Stimulated activated CD8-positive, alpha-beta memory T cell treated with anti-CD3 and anti-CD28 coated beads, Interleukin-12 subunit alpha, Interleukin-12 subunit beta, amount 100 ng/mL, for 24 hours (primary cell): ENCODE data around the gene GLB1L2.

ENCODE experiments used
- DNase-seq: peaks from one replicate; pipeline ENCODE4 v3.0.0-alpha.2; 2020; ENCODE audit errors: extremely low read depth

Gene GLB1L2

GRCh38 chr11:134367781-134368180 is 36.0 kb downstream of the GLB1L2 start:
- no peak for DNase-seq

GRCh38 chr11:134369656-134370525 is 38.1 kb downstream of the GLB1L2 start:
- no peak for DNase-seq

DNA sequence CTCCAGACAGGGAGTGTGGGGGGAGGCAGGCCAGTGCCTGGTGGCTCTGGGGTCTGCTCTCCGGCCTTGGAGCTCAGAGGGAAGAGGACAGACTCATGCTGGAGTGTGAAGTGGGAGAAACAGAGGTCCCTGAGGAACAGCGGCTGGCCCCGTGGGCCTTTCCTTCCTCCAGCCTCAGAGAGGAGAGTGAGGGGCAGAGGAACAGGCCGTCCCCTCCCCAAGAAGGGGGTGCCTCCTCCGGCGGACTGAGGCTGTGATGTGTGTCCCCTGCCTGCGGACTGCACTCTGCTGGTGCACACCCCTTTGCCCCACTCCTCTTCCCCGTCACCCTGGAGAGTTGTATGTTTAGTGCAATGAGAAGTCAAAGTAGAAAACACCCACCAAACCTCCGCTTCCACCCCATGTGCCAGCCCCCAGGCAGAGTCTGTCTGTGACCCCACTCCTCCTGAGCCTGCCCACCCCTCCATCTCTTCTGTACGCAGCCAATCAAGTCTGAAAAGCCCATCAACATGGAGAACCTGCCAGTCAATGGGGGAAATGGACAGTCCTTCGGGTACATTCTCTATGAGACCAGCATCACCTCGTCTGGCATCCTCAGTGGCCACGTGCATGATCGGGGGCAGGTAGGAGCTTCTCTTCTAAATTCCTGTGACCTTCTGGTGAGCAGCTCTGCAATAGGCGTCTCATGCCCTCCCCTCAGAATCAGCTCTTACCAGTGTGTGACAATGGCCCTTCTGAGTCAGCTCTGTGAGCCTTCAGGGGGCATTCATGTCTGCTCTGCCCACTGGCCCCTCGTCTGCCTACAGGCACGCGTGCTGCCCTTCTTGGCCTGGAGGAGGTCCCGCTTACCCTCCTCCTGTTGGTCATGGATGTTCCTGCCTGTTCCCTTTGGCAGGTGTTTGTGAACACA is 39.0 kb downstream of the GLB1L2 start:
- no peak for DNase-seq

- no peak for DNase-seq
Measured at GRCh38 chr11:134371436-134372185, 39.8 kb downstream of the GLB1L2 start.

DNA sequence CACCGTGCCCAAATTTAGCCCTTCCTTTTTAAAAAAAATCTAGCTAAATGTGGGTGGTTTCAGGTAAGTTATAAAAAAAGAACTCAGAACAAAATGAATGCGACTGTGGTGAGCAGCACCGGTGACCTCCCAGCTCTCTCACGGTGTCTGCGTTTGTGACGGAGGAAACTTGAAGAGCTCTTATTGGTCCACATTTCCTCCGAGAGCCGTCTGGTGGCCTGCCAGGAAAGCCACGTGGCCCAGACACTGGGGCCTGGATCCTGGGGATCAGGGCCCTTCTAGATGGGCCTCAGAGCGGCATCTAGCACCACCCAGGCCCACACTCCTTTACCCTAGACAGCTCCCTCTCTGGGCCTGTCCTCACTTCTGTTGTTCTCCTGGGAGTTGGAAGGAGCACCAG is 40.7 kb downstream of the GLB1L2 start:
- no peak for DNase-seq

GRCh38 chr11:134372961-134373360 is 41.2 kb downstream of the GLB1L2 start:
- no peak for DNase-seq

DNA sequence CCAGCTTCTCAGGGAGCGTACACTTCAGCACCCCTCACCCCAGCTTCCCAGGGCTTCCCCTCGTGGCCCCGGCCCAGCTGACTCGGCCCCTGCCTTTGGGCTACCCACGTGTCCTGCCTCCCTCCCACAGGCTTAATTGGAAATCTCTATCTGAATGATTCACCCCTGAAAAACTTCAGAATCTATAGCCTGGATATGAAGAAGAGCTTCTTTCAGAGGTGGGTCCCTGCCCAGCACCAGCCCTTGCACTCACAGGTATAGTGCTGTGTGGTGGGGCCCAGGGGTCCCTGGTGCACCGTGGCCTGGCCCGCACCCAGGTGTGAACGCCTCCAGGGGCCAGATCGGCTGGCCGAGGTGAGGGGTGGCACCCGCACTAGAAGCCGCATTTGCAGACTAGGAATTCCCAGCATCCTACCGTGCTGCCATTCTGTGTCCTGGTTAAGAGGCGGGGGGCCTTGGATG is 41.8 kb downstream of the GLB1L2 start:
- DNase-seq = no peak

DNA sequence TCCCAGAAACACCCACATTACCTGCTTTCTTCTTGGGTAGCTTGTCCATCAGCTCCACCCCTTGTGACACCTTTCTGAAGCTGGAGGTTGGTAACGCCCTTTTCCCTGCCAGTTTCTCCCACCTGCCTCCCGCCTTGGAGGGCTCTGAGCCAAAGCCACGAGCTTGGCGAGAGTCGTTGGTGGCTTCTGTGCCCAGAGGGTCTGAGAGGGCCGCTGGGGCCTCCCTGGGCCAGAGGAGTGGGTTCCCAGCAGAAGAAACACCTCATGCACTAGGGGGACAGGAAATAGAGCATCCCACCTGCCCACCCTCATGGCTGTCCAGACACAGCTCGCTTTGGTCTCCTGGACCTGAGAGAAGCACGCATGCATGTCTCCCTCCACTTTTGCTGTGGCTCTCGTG is 42.4 kb downstream of the GLB1L2 start:
- no peak for DNase-seq

DNA sequence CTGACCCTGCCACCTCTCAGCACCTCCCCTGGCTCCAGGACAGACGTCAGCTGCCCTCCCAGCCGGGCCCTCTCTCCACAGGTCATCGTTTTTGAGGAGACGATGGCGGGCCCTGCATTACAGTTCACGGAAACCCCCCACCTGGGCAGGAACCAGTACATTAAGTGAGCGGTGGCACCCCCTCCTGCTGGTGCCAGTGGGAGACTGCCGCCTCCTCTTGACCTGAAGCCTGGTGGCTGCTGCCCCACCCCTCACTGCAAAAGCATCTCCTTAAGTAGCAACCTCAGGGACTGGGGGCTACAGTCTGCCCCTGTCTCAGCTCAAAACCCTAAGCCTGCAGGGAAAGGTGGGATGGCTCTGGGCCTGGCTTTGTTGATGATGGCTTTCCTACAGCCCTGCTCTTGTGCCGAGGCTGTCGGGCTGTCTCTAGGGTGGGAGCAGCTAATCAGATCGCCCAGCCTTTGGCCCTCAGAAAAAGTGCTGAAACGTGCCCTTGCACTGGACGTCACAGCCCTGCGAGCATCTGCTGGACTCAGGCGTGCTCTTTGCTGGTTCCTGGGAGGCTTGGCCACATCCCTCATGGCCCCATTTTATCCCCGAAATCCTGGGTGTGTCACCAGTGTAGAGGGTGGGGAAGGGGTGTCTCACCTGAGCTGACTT is 43.2 kb downstream of the GLB1L2 start:
- DNase-seq = no peak

GRCh38 chr11:134376150-134376921 is 44.5 kb downstream of the GLB1L2 start:
- no peak for DNase-seq

- DNase-seq = no peak
Measured at GRCh38 chr11:134377876-134378275, 46.1 kb downstream of the GLB1L2 start.

DNA sequence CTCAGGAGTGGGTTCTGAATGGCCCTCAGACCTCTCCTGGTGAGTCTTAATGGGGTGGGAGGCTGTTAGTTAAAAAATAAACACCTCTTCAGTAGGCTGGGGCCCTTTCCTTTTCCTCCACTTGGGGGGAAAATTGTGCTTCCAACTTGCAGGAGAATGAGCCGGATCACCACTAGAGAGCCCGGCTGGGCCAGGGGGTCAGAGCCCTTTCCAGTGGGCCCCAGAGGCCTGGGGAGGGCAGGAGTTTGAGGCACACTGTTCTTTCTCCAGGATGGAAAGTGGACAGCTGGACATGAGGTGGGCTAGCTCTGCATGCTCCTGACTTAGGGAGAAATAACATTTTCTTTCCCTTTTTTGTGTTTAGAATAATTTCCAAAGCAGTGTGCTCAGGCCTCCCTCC is 47.5 kb downstream of the GLB1L2 start:
- no peak for DNase-seq

DNA sequence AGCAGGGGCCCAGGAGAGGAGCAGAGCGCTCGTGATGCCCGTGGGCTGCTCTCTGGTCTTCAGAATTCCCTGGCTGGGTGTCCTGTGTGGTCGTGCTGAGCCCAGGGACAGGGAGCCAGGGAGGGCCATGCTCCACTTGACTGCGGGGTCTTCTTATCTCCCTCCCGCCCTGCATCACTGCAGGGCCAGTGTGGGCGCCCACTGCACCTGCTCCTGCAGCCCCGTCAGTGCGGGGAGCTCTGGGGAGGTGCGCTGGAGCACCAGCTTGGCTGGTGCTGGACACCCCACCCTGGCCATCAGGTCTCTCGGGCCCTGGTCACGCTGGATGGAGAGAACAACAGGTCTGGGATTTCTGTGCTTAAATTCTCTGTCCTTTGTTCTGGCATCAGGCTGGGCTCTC is 48.4 kb downstream of the GLB1L2 start:
- DNase-seq = no peak

- no peak for DNase-seq
Measured at GRCh38 chr11:134380785-134381184, 49.0 kb downstream of the GLB1L2 start.

DNA sequence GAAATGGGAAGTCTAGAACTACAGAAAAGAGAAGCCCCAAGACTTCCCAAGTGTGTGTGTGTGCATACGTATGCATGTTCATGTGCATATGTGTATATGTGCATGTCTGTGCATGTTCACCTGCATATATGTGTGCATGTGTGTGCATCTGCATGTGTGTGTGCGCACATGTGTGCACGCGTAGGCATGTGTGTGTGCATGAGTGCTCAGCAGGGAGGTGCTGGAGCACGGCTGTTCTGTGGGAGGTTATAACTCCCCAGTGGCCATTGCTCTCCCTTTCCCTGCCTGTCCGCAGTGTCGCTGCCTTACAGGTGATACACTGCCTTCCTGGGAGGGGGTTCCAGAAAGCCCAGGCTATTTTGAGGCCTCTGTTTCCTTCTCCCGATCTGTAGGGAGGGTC is 50.5 kb downstream of the GLB1L2 start:
- DNase-seq = no peak

DNA sequence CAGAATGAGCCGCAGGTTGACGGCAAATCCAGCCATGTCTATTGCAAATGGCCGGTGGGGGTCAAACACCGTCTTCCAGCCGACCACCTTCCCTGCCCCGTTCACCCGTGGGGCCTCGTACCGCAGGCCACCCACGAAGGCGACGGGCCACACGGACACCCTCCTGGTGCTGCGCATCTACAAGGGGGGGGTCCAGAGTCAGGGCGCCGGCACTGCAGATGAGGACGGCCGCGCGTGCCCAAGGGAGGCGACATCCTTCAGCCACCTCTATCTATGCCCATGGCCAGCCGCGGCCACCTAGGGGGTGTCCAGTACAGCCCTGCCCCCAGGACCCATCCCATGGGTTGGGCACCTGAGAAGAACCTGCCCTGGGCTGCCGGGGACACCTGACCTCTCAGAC is 51.0 kb downstream of the GLB1L2 start:
- no peak for DNase-seq

- no peak for DNase-seq
Measured at GRCh38 chr11:134383576-134384221, 51.9 kb downstream of the GLB1L2 start.

DNA sequence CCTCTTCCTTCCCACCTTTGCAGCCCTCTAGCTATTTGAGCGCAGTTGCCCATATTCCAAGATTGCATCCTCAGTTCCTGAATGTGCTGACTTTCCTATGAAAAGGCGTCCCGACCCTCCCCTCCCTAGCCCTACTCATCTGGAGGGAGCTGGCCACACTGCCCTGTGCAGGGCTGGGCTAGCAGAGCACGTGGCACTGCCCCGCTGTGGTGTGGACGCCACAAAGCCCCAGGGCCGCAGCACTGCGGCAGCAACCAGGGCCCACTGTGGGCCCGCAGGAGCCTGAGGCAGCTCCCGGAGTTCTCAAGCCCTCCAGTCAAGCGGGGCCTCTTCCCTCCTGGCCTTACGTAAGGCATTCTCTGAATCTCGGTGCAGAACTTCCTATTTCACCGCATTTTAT is 52.6 kb downstream of the GLB1L2 start:
- DNase-seq = no peak

DNA sequence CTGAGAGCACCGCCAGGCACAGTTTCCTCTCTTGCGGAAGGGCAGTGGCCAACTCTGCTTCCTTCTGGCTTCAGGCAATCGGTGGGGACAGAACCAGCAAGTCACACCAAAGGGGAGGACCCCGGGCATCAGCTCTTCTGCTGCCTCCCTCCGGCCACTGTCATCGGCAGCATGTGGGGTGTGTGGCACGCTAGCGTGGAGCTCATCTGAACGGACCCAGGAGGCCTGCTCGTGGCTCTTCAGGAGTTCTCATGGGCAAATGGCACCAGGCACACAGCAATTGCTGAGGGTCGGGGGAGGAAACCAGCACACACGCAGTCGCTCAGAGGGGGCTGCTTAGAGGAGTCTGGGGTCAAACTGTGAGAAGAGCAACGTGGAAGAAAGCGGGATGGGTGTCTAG is 53.4 kb downstream of the GLB1L2 start:
- DNase-seq = no peak
